Thyroid gland (tissue), 4 donors: Measurements from ENCODE around the gene CARD11. TPM values are rescaled to one million over a fixed set of nuclear protein-coding genes. Genes with fewer than 3 reads are reported as not detected.

Experiments
- DNase-seq, 2 donors: peaks; one replicate each; pipeline ENCODE4 v3.0.0-alpha.2; 2019
- H3K27ac ChIP-seq, 3 donors: fragments of 200-600 bp; sonication (generic); 1 replicate in 2 of 3; 2 replicates in 1 of 3; pipeline ENCODE4 v1.5.1; 2016 to 2019; ENCODE audit warnings: mild to moderate bottlenecking in 1 of 3, moderate library complexity in 1 of 3
- H3K27me3 ChIP-seq: fragments of 200-600 bp; sonication (generic); one replicate; pipeline ENCODE4 v1.5.1; 2019
- H3K36me3 ChIP-seq, 2 donors: fragments of 200-600 bp; sonication (generic); one replicate each; pipeline ENCODE4 v1.5.1; 2016 to 2019
- H3K4me1 ChIP-seq, 2 donors: fragments of 200-600 bp; sonication (generic); one replicate each; pipeline ENCODE4 v1.5.1; 2017 to 2019
- H3K4me3 ChIP-seq, 3 donors: fragments of 200-600 bp; sonication (generic); replicated peaks in 1 of 3; 1 replicate in 2 of 3; 2 replicates in 1 of 3; pipeline ENCODE4 v1.5.1; 2016; ENCODE audit warnings: mild to moderate bottlenecking in 1 of 3
- H3K9me3 ChIP-seq: fragments of 200-600 bp; sonication (generic); one replicate; pipeline ENCODE4 v1.5.1; 2017
- POLR2A ChIP-seq, 2 donors: fragments of 450-650 bp; IDR thresholded peaks; one replicate each; pipeline ENCODE4 v1.6.1; 2017; ENCODE audit warnings: antibody characterized with exemption in 2 of 2, mild to moderate bottlenecking in 2 of 2, moderate library complexity in 1 of 2
- WGBS, 2 donors: methylation state at CpG; one replicate each; pipeline ENCODE4 v1.1.5; 2017; 5-methylcytosine and 5-hydroxymethylcytosine counted together
- intact Hi-C: fragments of 100-400 bp; cut with DNase I; formaldehyde crosslinking; loops from one replicate; pipeline ENCODE4 v1.15.1; 2023
- total RNA-seq, 4 donors: library from RNA; depleted of rRNA; stranded (reverse); fragments of >200 nt; gene quantifications; one replicate each; pipeline ENCODE4 v1.2.3, GENCODE V29; 2016
- TF ChIP-seq, protein P1 (sequence below), 6 experiments: fragments of 200-600 bp in 3 of 6; fragments of 450-650 bp in 3 of 6; sonication (generic) in 3 of 6; IDR thresholded peaks; one replicate each; pipeline ENCODE4 v1.5.1; 2016 to 2019; ENCODE audit warnings: antibody characterized with exemption in 6 of 6, mild to moderate bottlenecking in 2 of 6, inconsistent platforms in 1 of 6, moderate library complexity in 1 of 6

The CARD11 gene
- total RNA-seq, 4 donors from 2014 or later, result 0.45 to 7.7 (median 1.9) TPM

GRCh38 chr7:2904202-2904601 is 139.5 kb downstream of the CARD11 start:
- 65 to 67% methylated on average over 16 of the region's 16 CpGs for WGBS, 2 donors
- no peak for TF ChIP-seq POLR2A (IDR thresholded peaks at IDR 0.05)
- TF ChIP-seq, protein P1, sequence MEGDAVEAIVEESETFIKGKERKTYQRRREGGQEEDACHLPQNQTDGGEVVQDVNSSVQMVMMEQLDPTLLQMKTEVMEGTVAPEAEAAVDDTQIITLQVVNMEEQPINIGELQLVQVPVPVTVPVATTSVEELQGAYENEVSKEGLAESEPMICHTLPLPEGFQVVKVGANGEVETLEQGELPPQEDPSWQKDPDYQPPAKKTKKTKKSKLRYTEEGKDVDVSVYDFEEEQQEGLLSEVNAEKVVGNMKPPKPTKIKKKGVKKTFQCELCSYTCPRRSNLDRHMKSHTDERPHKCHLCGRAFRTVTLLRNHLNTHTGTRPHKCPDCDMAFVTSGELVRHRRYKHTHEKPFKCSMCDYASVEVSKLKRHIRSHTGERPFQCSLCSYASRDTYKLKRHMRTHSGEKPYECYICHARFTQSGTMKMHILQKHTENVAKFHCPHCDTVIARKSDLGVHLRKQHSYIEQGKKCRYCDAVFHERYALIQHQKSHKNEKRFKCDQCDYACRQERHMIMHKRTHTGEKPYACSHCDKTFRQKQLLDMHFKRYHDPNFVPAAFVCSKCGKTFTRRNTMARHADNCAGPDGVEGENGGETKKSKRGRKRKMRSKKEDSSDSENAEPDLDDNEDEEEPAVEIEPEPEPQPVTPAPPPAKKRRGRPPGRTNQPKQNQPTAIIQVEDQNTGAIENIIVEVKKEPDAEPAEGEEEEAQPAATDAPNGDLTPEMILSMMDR (IDR thresholded peaks at IDR 0.05), result no peak
- Histone ChIP-seq H3K4me1 (no peaks in the 10 kb centered on the region), H3K27me3 (no peaks in the 10 kb centered on the region), H3K36me3 (no peaks in the 10 kb centered on the region), H3K27ac (no peak overlapping the region), H3K9me3 (no peaks in the 10 kb centered on the region), H3K4me3 (no peak overlapping the region)
- intact Hi-C loops, result no loop called here
- DNase-seq, result no peak

DNA sequence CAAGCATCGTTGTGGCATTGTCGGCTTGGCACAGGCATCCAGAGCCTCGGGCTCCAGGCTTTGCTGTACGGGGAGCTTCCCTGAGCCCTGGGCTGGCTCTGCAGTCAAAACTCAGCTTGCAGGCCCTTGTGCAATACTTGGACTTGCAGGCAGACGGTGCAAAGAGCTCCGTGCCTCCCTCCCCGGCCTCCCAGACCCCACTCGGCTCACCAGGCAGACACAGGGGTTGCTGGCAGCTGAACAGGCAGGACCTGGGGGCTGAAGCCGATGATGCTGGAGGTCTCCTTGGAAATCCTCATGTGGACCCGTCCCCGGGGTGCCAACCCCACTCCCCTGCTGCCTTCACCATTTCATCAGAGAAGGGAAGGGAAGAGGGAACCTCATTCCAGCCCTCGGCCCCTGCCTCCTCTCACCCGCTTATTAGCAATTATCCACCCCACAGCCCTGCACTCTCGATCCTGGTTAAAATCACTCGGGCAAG is 139.9 kb downstream of the CARD11 start:
- Histone ChIP-seq H3K4me3 (no peak overlapping the region), H3K27ac (no peak overlapping the region), H3K36me3 (no peaks in the 10 kb centered on the region), H3K4me1 (no peaks in the 10 kb centered on the region), H3K27me3 (no peaks in the 10 kb centered on the region), H3K9me3 (no peaks in the 10 kb centered on the region)
- WGBS, 2 donors, result 65 to 73% methylated on average over 11 to 15 of the region's 15 CpGs
- TF ChIP-seq POLR2A (IDR thresholded peaks at IDR 0.05), result no peak
- TF ChIP-seq, protein P1 (IDR thresholded peaks at IDR 0.05), result no peak
- intact Hi-C loops, result no loop called here
- DNase-seq, result no peak

DNA sequence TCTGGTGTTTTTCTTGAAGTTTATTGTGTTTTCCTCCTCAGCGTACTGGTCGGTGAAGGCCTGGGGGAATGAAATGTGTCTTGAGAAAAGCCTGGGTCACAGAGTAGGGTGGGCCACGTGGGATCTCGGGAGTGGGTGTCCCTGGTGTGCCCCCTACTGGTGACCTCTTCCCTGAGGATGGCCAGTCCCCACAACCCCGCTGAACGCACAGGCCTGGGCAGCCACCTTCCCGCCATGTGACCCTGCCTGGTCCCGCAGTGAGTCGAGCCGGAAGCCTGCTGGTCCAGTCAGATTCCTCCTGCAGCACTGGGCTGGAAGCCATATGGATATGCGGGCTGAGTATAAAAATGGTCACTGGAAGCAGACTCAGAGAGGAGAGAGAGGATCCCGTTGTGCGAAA is 146.6 kb downstream of the CARD11 start:
- Histone ChIP-seq H3K4me1 (no peaks in the 10 kb centered on the region), H3K9me3 (no peaks in the 10 kb centered on the region), H3K4me3 (no peak overlapping the region), H3K36me3 (no peaks in the 10 kb centered on the region), H3K27me3 (no peaks in the 10 kb centered on the region), H3K27ac (no peak overlapping the region)
- WGBS, 2 donors, result 86 to 89% methylated on average over 13 of the region's 13 CpGs
- no peak for DNase-seq
- TF ChIP-seq POLR2A (IDR thresholded peaks at IDR 0.05), result no peak
- TF ChIP-seq, protein P1 (IDR thresholded peaks at IDR 0.05), result no peak
- intact Hi-C loops, result no loop called here

- DNase-seq, result no peak
- no peaks in the 10 kb centered on the region for H3K4me1 ChIP-seq
- 82 to 86% methylated on average over 10 of the region's 10 CpGs for WGBS, 2 donors
- no peak overlapping the region for H3K4me3 ChIP-seq
- H3K9me3 ChIP-seq, result no peaks in the 10 kb centered on the region
- no peak for TF ChIP-seq POLR2A (IDR thresholded peaks at IDR 0.05)
- TF ChIP-seq, protein P1 (IDR thresholded peaks at IDR 0.05), result no peak
- H3K27ac ChIP-seq, result no peak overlapping the region
- H3K36me3 ChIP-seq, result no peaks in the 10 kb centered on the region
- intact Hi-C loops, result no loop called here
- no peaks in the 10 kb centered on the region for H3K27me3 ChIP-seq
Observed at GRCh38 chr7:2896131-2896530, 147.5 kb downstream of the CARD11 start.

GRCh38 chr7:2894118-2894940 is 149.3 kb downstream of the CARD11 start:
- Histone ChIP-seq H3K4me1 (no peaks in the 10 kb centered on the region), H3K27ac (no peak overlapping the region), H3K27me3 (no peaks in the 10 kb centered on the region), H3K9me3 (no peaks in the 10 kb centered on the region), H3K4me3 (no peak overlapping the region), H3K36me3 (no peaks in the 10 kb centered on the region)
- no peak for DNase-seq
- 62 to 63% methylated on average over 15 to 16 of the region's 17 CpGs for WGBS, 2 donors
- intact Hi-C loops, result no loop called here
- no peak for TF ChIP-seq POLR2A (IDR thresholded peaks at IDR 0.05)
- TF ChIP-seq, protein P1 (IDR thresholded peaks at IDR 0.05), result no peak
